CD4-positive, CD25-positive, alpha-beta regulatory T cell (primary cell): ENCODE results near the gene RASIP1. TPM values are rescaled to one million over a fixed set of nuclear protein-coding genes. Genes with fewer than 3 reads are reported as not detected.
"Not testable (repeated sequence)": the region's sequence is repeated elsewhere in the genome, so short reads cannot be mapped to it uniquely, and the experiment has no call there.

ENCODE experiments used
- ATAC-seq, 2 donors: fragments of 150-1000 bp; cut with Tn5 transposase; one replicate each; pipeline ENCODE4 v1.10.0; 2021; ENCODE audit warnings: low read depth in 2 of 2, moderate number of reproducible peaks in 2 of 2, moderate library complexity in 1 of 2
- DNase-seq, 3 donors: peaks; one replicate each; pipeline versions ENCODE4 v3.0.0 to v3.0.0-alpha.2; 2012 to 2022; ENCODE audit warnings: mixed read lengths in 1 of 3
- H3K27ac ChIP-seq: one replicate; pipeline ENCODE4 v1.7.0; 2013; ENCODE audit warnings: mild to moderate bottlenecking, low read length; ENCODE audit not compliant: insufficient read depth, poor library complexity, severe bottlenecking
- H3K27me3 ChIP-seq: one replicate; pipeline ENCODE4 v1.7.0; 2013; ENCODE audit warnings: low read length; ENCODE audit not compliant: control insufficient read depth, insufficient read depth
- H3K36me3 ChIP-seq: one replicate; pipeline ENCODE4 v1.7.0; 2013; ENCODE audit warnings: mild to moderate bottlenecking, low read length, moderate library complexity; ENCODE audit not compliant: control insufficient read depth, insufficient read depth
- H3K4me1 ChIP-seq: 2 replicates; pipeline ENCODE4 v1.7.0; 2013; ENCODE audit warnings: mild to moderate bottlenecking, low read length; ENCODE audit not compliant: insufficient read depth, control insufficient read depth, poor library complexity, severe bottlenecking
- H3K4me3 ChIP-seq: one replicate; pipeline ENCODE4 v1.7.0; 2013; ENCODE audit warnings: low read depth, mild to moderate bottlenecking, low read length, moderate library complexity
- H3K9me3 ChIP-seq, 2 experiments: 1 replicate in 1 of 2; 2 replicates in 1 of 2; pipeline ENCODE4 v1.7.0; 2013; ENCODE audit warnings: low read length in 2 of 2, mild to moderate bottlenecking in 1 of 2, moderate library complexity in 1 of 2; ENCODE audit not compliant: control insufficient read depth in 2 of 2
- H3K27ac Mint-ChIP-seq, 3 donors: one replicate each; pipeline ENCODE4 v1.8.0; 2020 to 2022; ENCODE audit warnings: mild to moderate bottlenecking in 3 of 3, mixed read lengths in 3 of 3, moderate library complexity in 2 of 3
- H3K27me3 Mint-ChIP-seq: one replicate; pipeline ENCODE4 v1.8.0; 2022; ENCODE audit warnings: mild to moderate bottlenecking, mixed read lengths
- H3K36me3 Mint-ChIP-seq: one replicate; pipeline ENCODE4 v1.8.0; 2020; ENCODE audit warnings: mixed read lengths
- H3K4me1 Mint-ChIP-seq, 4 donors: one replicate each; pipeline ENCODE4 v1.8.0; 2020 to 2022; ENCODE audit warnings: mixed read lengths in 4 of 4, mild to moderate bottlenecking in 1 of 4
- H3K4me3 Mint-ChIP-seq, 4 donors: one replicate each; pipeline ENCODE4 v1.8.0; 2020 to 2022; ENCODE audit warnings: mild to moderate bottlenecking in 4 of 4, mixed read lengths in 4 of 4, moderate library complexity in 3 of 4
- H3K9me3 Mint-ChIP-seq, 7 donors: one replicate each; pipeline ENCODE4 v1.8.0; 2020 to 2022; ENCODE audit warnings: mixed read lengths in 7 of 7, mild to moderate bottlenecking in 3 of 7, moderate library complexity in 2 of 7
- polyA plus RNA-seq, 4 donors: library from polyadenylated mRNA; unstranded; fragments of 300-500 nt; fragmentation: Illumina TruSeq; gene quantifications; one replicate each; pipeline ENCODE4 v1.2.3, GENCODE V29; 2021
- total RNA-seq: library from RNA; stranded (reverse); gene quantifications from one replicate; pipeline ENCODE4 v1.2.3, GENCODE V29; 2022

Gene RASIP1
- total and polyA plus RNA-seq, 5 donors from 2014 or later: 0.13 to 0.55 (median 0.22) TPM

DNA sequence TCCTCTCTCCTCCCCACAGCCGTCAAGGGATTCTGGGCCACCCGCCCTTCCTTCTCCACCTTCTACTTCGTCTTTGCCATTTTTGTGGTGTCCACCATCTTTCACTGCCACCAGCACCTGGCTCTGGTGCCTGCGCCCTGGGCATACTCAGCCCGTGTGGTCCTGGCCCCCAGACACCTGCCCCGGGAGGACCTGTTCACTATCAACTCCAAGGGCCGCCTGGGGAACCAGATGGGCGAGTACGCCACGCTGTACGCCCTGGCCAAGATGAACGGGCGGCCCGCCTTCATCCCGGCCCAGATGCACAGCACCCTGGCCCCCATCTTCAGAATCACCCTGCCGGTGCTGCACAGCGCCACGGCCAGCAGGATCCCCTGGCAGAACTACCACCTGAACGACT lies 60.4 kb downstream of the RASIP1 start:
- H3K4me3 Mint-ChIP-seq, DNase-seq: not testable (repeated sequence)

DNA sequence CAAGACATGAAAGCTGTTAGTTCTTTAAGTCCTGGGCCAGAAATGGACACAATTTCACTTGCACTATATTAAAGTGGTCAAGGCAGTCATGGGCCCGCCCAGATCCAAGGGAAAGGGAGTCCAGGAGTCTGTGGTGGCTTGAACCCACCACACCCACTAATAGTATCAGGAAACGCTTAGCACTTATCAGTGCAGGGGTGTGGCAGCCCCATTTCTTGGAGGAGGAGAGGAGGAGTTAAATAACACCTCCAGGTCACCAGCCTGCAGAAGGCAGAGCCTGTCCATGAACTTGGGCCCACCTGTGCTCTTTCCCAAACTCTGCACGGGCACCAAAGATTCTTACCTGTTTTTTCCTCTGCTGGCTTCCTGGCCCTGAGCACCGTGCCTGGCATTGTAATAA lies 62.2 kb downstream of the RASIP1 start:
- Mint-ChIP-seq H3K4me1 (peaks cover 0 to 6% (median 5%) of the 10 kb centered on the region in 4 donors), H3K4me3 (no peak overlapping the region), H3K27ac (no peak overlapping the region), H3K9me3 (no peaks in the 10 kb centered on the region), H3K27me3 (peaks cover 1% of the 10 kb centered on the region), H3K36me3 (no peaks in the 10 kb centered on the region)
- no peaks in the 10 kb centered on the region for H3K27me3 ChIP-seq
- no peak for DNase-seq
- no peak for ATAC-seq
- no peak overlapping the region for H3K4me3 ChIP-seq
- no peaks in the 10 kb centered on the region for H3K36me3 ChIP-seq
- H3K27ac ChIP-seq: no peak overlapping the region
- no peaks in the 10 kb centered on the region for H3K9me3 ChIP-seq
- H3K4me1 ChIP-seq: peaks cover 7% of the 10 kb centered on the region

More for the DNA sequence above, 60.4 kb downstream of the RASIP1 start:
- not testable (repeated sequence) for H3K9me3 Mint-ChIP-seq, H3K4me1 Mint-ChIP-seq, H3K27ac Mint-ChIP-seq, H3K4me1 ChIP-seq, H3K27me3 ChIP-seq, H3K36me3 Mint-ChIP-seq, H3K4me3 ChIP-seq, H3K36me3 ChIP-seq, H3K9me3 ChIP-seq, H3K27ac ChIP-seq, ATAC-seq, H3K27me3 Mint-ChIP-seq

DNA sequence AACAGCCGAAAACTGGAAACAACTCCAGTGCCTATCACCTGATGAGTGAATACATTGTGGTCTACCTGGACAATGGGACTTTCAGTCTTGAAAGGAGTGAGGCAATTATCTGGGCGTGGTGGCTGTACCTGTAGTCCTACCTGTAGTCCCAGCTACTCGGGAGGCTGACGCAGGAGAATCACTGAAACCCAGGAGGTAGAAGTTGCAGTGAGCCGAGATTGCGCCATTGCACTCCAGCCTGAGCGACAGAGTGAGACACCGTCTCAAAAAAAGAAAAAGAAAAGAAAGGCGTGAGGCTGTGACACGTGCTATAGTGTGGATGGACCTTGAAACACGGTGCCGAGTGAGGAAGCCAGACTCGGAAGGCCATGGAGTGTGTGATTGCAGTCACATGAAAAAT lies 63.5 kb downstream of the RASIP1 start:
- Mint-ChIP-seq H3K9me3 (no peaks in the 10 kb centered on the region), H3K4me1 (peaks cover 0 to 6% (median 5%) of the 10 kb centered on the region in 4 donors), H3K27ac (no peak overlapping the region), H3K27me3 (no peaks in the 10 kb centered on the region), H3K36me3 (no peaks in the 10 kb centered on the region), H3K4me3 (no peak overlapping the region)
- no peak for ATAC-seq
- H3K9me3 ChIP-seq: no peaks in the 10 kb centered on the region
- peaks cover 7% of the 10 kb centered on the region for H3K4me1 ChIP-seq
- DNase-seq: no peak
- no peak overlapping the region for H3K27ac ChIP-seq
- H3K36me3 ChIP-seq: no peaks in the 10 kb centered on the region
- H3K27me3 ChIP-seq: no peaks in the 10 kb centered on the region
- no peak overlapping the region for H3K4me3 ChIP-seq

DNA sequence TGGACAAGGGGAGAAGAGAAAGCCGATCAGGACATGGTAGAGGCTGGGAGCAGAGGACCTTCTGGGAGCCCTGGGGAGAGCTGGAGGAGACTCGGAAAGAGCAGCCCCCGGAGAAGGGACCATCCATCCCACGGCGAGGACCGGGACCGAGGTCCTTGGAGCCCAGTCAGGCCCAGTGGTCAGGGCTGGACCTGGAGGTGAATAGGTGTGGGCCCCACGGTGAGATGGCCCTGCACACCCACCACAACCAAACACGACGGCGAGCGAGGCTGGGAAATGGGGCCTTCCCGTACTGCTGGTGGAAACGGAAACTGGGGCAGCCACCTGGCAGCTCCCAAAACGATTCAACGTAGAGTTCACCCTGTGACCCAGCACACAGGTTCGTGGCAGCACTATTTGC lies 63.9 kb downstream of the RASIP1 start:
- Histone ChIP-seq H3K9me3 (no peaks in the 10 kb centered on the region), H3K27ac (no peak overlapping the region), H3K4me1 (peaks cover 7% of the 10 kb centered on the region), H3K36me3 (no peaks in the 10 kb centered on the region), H3K4me3 (no peak overlapping the region), H3K27me3 (no peaks in the 10 kb centered on the region)
- Mint-ChIP-seq H3K4me3 (no peak overlapping the region), H3K27ac (no peak overlapping the region), H3K4me1 (peaks cover 0 to 6% (median 5%) of the 10 kb centered on the region in 4 donors), H3K9me3 (no peaks in the 10 kb centered on the region), H3K27me3 (no peaks in the 10 kb centered on the region), H3K36me3 (no peaks in the 10 kb centered on the region)
- ATAC-seq (no peak), DNase-seq (no peak)

DNA sequence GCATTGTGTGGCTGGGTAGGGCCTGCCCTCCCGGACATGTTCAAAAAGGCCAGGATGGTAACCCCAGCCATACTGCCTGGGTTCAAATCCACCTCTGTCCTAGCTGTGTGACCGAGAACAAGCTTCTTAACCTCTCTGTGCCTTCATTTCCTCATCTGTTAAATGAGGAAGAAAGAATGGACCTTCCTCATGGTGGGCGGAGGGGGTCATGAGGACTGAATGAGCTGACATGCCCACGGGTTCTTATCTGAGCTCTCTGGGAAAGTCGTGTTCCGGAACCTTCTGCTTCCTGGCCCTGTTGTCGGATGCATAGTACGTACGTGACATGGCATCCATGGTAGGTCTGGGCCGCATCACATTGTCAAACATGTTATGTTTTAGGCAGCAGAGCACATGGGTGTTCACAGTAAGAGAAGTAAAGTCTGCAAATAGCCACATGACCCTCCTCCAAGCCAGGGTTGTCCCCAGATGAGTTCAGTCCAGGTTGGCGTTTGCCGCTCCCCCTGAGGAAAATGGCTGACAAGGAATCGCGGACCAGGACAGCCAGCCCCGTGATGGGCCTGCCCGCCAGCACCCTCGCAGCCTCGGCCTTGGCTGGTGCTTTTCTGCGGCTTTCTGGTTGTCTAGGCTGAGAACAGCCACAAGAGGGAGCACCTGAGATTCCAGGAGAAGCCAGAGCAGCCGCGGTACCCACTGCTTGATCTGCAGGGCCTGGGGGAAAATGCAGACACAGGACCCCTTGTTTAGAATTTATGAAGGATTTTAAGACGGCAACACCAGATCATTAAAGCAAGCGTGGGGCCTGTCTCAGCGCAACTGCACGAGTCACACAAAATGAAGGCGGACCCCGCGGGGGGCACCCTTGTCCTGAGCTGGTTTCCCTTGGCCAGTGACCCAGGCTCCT lies 65.2 kb downstream of the RASIP1 start:
- H3K27ac Mint-ChIP-seq: peak overlapping the region in 2 of 3 donors; percentile 63 to 86

DNA sequence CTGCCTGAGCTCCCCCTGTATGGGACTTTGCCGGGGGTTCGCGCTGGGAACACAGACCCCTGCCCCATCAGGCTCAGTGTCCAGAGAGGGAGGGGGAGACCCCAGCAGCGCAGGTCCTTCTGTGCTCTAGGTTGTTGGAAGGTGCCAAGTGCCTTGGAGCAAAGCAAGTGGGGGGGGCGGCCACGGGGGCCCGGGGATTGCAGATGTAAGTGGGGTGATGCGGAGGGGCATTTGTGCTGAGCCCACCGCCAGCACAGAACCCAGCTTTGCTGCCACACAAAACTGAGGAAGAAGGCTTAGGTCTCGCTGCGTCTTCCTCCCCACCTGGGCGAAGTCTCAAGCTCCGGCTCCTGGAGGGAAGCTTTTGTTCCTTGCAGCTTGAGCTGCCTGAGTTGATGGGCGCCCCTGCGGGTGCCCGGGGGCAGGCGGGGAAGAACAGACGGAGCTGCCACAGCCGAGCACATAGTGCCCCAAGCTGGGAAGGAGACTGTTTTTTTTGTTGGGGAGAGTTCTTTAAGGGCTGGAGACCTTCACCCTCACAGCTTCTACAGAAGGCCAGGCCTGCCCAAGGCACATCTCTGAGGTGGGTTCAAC lies 66.1 kb downstream of the RASIP1 start:
- no peak overlapping the region for H3K4me3 ChIP-seq
- Mint-ChIP-seq H3K36me3 (no peaks in the 10 kb centered on the region), H3K27me3 (no peaks in the 10 kb centered on the region), H3K4me3 (no peak overlapping the region), H3K4me1 (peaks cover 0 to 6% (median 5%) of the 10 kb centered on the region in 4 donors), H3K27ac (no peak overlapping the region), H3K9me3 (no peaks in the 10 kb centered on the region)
- no peaks in the 10 kb centered on the region for H3K9me3 ChIP-seq
- no peak overlapping the region for H3K27ac ChIP-seq
- peaks cover 7% of the 10 kb centered on the region for H3K4me1 ChIP-seq
- DNase-seq (no peak), ATAC-seq (no peak)
- no peaks in the 10 kb centered on the region for H3K36me3 ChIP-seq
- no peaks in the 10 kb centered on the region for H3K27me3 ChIP-seq

More for the DNA sequence above, 65.2 kb downstream of the RASIP1 start:
- no peaks in the 10 kb centered on the region for H3K36me3 Mint-ChIP-seq
- H3K36me3 ChIP-seq: no peaks in the 10 kb centered on the region
- peaks cover 0 to 6% (median 5%) of the 10 kb centered on the region in 4 donors for H3K4me1 Mint-ChIP-seq
- H3K4me1 ChIP-seq: peaks cover 7% of the 10 kb centered on the region
- H3K27me3 Mint-ChIP-seq: no peaks in the 10 kb centered on the region
- H3K27me3 ChIP-seq: no peaks in the 10 kb centered on the region
- no peaks in the 10 kb centered on the region for H3K9me3 ChIP-seq
- no peak overlapping the region for H3K27ac ChIP-seq
- no peak overlapping the region for H3K4me3 ChIP-seq
- H3K9me3 Mint-ChIP-seq: no peaks in the 10 kb centered on the region
- ATAC-seq: peak; percentile 75 to 81
- peak; percentile 57 to 82 (median 80) for DNase-seq
- no peak overlapping the region for H3K4me3 Mint-ChIP-seq

DNA sequence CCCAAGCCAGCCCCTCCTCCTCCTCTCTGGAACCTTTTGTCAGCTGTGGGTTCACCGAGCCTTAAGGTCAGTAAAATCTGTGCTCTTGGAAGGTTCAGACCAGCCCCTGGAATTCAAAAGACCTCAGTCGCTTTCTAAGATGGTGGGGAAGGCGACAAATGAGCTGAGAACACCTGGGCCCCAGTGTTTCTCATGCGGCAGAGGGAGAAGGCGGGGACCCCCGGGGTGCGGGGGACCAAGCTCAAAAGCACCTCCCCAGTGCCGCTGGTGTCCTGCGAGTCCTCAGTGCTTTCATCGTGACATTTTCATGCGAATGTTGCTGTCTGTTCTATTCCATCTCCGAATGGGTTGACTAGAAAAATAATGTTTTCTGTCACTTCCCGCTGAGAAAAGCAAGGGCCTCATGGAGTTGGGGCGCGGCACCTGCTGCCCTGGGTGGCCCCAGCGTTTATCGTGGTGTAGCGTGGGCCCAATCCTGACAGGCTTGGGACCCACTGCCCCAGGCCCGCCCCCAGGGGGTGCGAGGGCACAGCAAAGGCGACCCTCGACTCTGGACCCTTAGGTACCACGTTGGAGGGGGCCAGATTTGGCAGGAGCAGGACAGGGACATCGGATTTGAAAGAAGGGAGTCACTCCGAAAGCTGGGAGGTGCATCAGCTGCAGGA lies 66.8 kb downstream of the RASIP1 start:
- Mint-ChIP-seq H3K27ac (no peak overlapping the region), H3K27me3 (no peaks in the 10 kb centered on the region), H3K36me3 (no peaks in the 10 kb centered on the region), H3K4me3 (no peak overlapping the region), H3K9me3 (no peaks in the 10 kb centered on the region), H3K4me1 (peaks cover 0 to 6% (median 5%) of the 10 kb centered on the region in 4 donors)
- H3K9me3 ChIP-seq: no peaks in the 10 kb centered on the region
- no peak for ATAC-seq
- H3K4me1 ChIP-seq: peaks cover 7% of the 10 kb centered on the region
- H3K27me3 ChIP-seq: no peaks in the 10 kb centered on the region
- H3K4me3 ChIP-seq: no peak overlapping the region
- no peaks in the 10 kb centered on the region for H3K36me3 ChIP-seq
- no peak for DNase-seq
- H3K27ac ChIP-seq: no peak overlapping the region
